CD4-positive, alpha-beta T cell treated with Interleukin-2 at 100 ng/mL for 4 hours (primary cell): ENCODE results near the gene FBXL13.
"Not testable (repeated sequence)": the region's sequence is repeated elsewhere in the genome, so short reads cannot be mapped to it uniquely, and the experiment has no call there.

Experiments
- DNase-seq: peaks from one replicate; pipeline ENCODE4 v3.0.0-alpha.2; 2020; ENCODE audit warnings: low spot score

Gene FBXL13

DNA sequence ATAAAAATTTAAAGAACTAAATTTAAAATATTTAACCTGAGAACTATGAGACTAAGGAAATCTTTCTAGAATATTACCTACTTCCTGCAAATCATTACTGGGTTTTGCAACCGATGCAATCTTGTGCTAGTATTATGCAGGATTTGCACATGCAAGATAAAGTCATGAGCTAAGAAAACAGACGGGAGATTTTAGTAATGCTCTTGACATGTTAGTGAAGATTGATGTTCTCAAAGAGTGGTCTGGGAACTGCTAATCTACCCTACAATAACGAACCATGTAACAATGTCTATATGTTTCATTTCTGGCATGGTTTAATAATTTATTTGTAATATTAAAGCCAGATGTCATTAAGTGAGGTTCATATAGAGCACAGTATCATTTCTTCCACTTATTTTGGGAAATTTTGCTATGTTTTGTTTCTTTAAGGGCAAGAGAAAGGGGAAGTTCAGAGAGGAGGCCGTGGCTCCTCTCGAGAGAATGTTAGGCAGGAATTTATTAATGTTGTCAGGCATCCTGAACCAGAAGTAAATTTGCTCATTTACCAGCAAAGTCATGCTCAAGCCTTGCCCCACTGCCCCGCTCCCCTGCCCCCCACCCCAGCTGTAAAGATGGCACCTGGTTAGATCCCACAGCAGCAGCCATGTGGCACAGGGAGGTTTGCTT is 139.0 kb downstream of the FBXL13 start:
- no peak for DNase-seq

DNA sequence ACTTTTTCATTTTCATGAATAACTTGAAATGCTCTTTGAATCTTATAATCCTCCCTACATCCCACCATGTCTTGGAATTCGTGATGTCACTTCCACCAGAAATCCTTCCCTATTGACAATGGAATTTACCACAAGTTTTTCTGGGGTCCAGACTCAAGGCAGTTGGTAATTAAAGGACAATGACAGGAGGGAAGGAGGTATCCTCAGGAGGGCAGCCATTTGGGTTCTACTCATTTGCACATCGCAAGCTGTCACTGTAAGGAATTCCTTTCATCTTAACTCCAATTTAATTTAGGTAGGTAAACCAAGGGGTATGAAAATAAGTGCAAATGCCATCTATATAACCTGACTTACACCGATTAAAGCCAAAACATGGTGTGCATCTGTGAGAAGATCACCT is 139.9 kb downstream of the FBXL13 start:
- no peak for DNase-seq

DNA sequence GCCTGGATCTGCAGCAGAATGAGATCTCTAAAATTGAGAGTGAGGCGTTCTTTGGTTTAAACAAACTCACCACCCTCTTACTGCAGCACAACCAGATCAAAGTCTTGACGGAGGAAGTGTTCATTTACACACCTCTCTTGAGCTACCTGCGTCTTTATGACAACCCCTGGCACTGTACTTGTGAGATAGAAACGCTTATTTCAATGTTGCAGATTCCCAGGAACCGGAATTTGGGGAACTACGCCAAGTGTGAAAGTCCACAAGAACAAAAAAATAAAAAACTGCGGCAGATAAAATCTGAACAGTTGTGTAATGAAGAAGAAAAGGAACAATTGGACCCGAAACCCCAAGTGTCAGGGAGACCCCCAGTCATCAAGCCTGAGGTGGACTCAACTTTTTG is 140.4 kb downstream of the FBXL13 start:
- DNase-seq = no peak

DNA sequence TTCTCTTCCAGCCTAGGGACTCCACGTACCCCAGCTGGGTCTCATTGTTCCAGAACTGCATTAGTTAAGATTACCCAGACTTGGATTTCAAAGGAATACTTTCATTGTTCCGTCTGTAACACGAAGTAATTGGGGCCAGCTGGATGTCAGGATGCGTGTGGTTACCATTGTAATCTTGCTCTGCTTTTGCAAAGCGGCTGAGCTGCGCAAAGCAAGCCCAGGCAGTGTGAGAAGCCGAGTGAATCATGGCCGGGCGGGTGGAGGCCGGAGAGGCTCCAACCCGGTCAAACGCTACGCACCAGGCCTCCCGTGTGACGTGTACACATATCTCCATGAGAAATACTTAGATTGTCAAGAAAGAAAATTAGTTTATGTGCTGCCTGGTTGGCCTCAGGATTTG is 140.8 kb downstream of the FBXL13 start:
- no peak for DNase-seq

DNA sequence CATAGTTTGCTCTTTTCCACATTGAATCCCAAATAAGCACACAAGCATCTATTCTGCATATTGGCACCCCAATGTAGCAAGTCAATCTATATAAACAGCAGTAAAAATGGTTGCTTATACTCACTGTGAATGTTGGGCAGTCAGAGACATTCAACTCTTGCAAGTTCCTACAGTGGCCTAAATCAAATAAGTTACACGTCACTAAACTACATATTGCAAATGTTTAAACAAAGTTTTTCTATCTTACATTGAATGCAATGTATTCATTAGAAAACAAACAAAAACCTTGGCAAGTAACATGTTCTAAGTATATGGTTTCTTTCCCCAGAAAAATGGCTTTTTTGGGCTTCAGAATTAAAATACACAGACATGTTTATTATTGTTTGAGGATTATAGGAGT is 142.8 kb downstream of the FBXL13 start:
- DNase-seq = no peak

DNA sequence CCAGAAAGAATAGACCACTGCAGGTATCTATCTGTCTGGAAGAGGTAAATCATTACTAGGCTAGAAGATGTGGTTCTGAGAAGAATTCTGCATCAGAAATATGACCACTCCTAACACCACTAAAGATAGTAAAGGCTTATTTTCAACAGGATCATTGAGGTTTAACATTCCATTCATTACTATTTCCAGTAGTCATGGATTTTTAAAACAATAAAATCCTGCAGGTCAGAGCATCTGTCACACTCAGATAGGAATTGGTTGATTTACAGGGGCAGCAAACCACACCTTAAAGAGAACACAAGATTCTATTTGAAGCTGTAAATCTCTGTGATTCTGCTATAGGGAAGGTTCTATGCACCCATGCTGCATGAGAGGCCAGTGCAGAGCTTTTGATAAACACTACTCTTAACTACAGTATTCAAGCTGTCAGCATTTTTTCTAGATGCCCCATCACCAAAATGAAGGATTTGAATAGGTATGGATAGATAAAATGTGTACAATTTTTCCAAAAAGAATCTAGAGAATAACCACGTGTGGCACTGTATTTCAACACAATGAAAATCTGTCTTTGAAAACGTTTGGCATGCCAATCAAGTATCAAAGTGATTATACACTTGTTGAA is 147.2 kb downstream of the FBXL13 start:
- DNase-seq = no peak

DNA sequence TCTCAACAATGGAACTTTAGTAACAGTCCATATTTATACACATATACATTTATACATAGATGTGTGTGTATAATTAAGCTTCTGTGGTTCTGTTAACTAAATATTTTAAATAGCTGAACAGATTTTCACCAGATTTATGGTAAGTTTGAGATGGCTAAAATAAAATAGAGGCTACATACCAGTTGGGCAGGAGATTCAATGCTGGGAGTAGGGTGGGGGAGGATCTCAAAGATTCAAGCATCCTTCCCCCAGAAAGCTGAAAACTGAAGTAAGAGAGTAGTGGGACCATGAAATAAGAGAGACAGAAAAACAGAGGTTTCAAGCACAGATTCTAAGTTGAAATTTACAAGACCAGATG is 147.8 kb downstream of the FBXL13 start:
- DNase-seq = no peak

DNA sequence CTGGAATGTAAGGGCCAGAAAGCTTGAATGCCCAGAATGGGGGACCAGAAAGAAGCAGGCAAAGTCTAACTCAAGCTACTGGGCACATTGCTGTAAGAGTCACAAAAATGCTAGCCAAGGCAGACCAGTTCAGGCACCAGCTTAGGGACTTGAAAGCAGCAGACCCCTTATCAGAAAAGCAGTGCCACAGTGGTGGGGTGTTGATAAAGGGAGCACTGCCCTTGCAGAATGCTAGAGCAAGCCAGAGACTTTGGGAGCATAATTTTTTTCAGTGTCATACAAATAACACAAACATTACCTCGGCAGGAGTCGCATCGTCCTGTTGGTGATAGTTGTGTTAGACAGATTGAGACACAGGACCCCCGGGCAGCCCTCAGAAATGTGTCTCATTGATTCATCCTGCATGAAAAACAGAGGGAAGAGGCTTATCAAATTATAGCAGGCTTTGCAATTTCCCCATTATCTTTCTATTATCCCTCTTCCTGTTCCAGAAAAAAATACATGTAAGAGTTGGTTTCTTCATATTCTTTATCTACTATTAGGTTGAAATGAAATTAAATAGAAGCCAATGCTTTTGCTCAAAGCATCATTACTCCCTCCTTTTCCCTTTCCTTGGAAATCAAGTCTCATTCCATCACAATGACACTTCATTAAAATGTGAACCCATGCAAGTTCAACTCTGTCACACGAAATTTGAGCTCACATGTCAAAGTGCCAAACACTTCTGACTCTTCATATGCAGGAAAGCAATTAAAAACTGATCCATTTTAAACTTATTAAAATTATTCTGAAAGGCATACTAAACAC is 148.4 kb downstream of the FBXL13 start:
- no peak for DNase-seq

DNA sequence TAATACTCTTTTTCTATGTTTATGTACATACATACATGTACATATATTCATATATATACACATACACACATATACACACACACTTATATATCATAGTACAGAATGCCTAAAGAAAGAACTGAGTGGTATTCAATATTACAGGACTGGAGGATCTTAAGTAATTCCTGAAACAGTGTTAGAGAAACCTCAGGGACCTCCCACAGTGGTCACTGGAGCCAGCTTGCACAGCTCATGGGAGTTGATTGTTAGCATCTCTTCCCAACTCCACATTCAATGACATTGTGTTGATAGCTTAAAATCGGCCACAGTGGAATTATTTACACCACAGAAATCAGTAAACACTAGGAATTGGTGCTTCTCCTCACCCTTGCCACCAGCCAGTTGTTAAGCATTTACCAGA is 155.8 kb downstream of the FBXL13 start:
- DNase-seq = no peak

DNA sequence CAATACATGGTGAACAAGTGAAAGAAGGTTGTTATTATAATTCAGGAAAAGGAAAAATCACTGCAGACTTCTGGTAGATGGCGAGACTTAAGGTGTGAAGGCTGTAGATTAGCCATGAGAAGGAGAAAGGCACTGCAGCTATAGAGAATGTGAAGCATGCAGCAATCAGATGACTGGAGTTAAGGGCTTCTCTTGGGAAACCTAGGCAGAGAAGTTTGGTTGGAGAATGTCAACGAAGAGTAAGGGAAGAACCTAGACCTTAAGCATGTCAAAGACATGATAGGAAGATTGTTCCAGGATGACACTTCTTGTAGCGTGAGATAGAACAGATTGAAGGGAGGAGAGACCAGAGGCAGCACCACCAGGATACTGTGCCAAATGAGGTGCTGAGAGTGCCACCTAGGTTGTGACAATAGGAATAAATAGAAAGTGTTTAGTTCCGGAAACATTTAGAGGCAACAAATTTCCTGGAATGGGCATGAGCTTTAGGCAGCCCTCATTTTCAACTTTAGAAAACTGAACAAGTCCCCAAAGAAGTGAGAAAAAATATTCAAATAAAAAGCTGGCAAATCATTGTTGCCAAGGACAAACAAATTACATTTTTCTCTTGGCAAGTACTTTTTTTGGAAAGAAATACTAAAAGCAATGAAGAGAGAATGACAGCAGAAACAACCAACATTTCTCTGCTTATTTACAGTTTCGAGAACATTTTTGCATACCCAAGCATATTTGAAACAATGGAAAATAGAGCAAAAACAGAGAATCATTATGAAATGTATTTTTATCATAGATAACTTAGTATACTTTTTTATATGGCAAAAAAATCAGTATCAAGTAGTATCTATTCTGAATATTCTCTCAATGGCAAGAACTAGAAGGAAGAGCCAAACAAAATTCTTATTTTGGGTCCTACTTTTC is 156.9 kb downstream of the FBXL13 start:
- DNase-seq = no peak

DNA sequence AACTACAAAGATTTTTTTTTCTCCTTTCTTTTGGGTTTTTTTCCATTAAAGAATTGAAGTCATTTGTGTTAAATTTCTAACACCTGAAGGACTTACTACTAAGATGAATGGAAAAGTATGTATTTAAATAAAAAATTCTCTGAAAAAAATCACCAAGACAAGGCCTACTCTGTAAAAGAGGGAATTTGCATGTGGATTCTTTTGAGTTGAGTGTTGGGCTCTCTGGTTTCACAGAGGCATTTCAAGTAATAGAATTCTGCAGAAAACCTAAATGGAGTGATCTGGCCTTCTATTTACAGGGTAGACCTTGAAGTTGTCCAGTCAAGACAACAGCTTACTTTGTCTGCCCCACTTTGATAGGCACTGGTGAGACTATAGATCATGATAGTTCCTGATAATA is 157.7 kb downstream of the FBXL13 start:
- DNase-seq = no peak

DNA sequence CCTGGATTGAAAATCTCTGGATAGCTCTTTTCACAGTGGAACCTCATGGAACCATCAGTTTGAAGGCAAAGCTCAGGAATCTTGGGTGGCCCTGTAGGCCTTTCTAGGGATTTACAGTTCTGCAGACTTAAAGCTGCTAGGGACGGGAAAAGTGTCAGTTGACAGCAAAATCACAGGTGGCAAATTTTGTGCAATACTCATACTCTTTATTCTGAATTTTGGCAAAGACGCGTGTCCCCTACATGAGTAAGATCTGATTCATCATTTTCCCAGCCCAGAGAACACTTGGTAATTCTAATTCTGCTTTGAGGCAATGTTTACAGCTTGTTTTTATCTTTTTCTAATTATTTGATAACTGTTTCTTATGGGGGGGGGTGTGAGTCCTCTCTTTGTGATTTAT is 158.2 kb downstream of the FBXL13 start:
- no peak for DNase-seq

DNA sequence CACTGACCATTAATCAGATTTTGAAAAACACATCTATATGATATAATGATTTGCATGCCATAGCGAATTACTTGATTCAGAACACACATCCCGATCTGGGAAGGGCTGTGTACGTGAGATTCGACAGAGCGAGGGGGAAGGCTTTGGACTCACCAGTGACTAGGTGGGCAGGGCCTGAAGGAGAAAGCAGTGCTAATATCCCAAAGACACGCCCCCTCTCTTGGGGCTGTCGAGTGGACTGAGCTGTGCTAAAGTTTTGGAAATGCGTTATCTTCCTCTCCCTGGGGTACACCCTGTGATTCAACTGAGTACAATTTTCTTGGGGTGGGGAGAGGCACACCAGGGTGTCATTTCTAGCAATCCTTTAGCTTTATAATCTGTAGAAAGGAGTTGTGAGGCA is 160.0 kb downstream of the FBXL13 start:
- DNase-seq = no peak

DNA sequence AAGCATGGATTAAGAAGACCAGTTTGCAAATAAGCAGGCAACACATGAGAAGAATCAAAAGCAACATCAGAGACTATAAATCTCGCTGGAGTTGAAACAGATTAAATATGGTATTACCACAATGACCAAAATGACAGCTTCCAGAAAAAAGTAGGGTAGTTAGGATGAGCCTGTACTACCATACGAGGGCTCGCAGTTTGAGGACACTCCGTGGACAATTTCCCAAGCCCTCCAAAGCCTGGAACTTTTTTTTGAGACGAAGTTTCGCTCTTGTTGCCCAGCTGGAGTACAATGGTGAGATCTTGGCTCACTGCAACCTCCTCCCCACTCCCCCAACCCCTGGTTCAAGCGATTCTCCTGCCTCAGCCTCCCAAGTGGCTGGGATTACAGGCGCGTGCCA is 160.8 kb downstream of the FBXL13 start:
- no peak for DNase-seq

DNA sequence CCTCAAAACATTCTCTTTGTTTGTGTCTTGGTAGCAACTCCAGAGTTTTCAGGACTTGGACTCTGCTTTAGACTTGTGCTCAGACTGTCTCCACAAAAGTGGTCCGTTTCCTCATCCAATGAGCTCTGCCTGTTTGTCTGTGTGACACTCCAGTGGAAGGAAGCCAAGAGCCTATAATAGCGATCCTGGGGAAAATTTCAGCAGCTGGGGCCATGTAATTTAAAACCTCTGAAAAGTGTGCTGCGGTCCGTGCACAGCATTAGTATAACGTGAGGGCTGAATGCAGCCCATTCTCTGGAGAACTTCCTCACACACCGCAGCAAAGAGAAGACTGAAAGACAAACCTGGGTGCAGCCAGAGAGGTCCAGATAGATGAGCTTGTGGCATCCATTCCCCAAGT is 161.9 kb downstream of the FBXL13 start, which contains the start of gene LRRC17:
TSS of gene LRRC17 (plus strand) at position 259 of the 400 bp plus-strand sequence. CDS start 20,914 bp downstream, outside the sequence.
- no peak for DNase-seq

DNA sequence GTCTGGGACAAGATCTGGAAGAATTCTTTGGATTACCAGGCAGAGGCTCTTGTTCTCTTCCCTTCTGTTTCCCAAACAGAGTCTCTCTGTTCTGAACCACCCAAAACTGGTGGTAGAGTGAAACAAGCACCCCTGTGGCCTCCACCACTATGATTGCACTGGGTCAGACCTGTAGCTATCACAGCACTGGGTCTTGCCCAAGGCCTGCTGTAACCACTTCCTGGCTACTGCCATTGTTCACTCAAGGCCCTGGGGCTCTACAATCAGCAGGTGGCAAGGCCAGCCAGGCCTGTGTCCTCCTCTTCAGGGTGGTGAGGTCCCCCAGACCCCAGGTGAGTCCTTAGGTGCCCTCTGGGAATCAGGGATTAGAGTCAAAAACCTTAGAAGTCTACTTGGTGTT is 165.9 kb downstream of the FBXL13 start:
- no peak for DNase-seq

DNA sequence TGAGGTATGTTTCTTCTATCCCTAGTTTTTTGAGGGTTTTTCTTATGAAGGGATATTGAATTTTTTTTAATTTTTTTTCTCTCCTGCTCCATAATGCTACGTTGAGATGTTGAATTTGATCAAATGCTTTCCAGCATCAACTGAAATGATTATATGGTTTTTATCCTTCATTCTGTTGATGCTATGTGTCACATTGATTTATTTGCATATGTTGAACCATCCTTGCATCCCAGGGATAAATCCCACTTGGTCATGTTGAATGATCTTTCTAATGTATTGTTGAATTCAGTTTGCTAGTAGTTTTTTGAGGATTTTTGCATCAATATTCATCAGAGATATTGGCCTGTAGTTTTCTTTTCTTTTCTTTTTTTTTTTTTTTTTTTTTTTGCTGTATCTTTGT is 171.0 kb downstream of the FBXL13 start:
- not testable (repeated sequence) for DNase-seq

DNA sequence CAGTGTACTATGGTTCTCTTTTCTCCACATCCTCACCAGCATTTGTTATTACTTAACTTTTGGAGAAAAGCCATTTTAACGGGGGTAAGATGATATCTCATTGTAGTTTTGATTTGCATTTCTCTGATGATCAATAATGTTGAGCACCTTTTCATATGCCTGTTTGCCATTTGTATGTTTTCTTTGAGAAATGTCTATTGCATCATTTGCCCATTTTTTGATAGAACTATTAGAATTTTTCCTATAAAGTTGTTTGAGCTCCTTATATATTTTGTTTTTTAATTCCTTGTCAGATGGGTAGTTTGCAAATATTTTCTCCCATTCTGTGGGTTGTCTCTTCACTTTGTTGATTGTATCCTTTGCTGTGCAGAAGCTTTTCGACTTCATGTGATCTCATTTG is 172.5 kb downstream of the FBXL13 start:
- not testable (repeated sequence) for DNase-seq

DNA sequence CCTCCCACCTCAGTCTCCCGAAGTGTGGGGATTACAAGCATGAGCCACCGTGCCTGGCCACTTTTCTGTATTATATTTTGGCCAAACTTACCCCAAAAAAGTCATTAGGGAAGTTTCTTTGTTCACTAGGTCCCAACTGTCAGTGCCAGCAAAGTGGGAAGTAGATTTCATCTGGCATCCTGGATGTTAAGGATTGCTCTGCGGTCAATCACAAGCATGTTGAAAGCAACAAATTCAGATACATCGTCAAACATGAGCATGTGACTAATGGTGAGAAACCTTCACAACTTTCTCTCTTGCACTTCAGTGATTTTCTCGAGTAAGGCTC is 176.1 kb downstream of the FBXL13 start:
- no peak for DNase-seq

DNA sequence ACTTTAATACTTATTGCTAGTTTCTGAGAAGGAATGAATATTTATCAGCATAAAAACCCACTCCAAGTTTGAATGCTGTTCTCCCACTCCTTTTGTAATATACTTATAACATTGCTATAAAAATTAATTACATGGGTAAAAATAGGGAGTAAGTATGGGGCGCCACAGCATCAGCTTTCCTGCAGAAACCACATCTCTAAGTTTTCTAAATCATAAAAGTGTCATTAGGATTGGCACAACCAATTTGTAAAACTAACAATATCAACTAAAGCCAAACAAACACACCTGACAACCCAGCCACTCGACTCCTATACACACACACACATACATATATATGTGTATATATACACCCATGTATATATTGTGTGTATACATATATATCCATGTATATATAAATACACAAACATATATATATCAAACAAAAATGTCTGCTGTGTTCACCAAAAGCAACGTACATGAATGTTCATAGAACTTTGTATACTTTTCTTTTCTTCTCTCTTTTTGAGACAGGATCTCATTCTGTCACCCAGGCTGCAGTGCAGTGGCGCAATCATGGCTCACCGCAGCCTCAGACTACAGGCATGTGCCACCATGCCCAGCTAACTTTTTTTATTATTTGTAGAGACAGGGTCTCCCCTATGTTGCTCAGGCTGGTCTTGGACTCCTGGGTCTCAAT is 176.6 kb downstream of the FBXL13 start:
- no peak for DNase-seq

DNA sequence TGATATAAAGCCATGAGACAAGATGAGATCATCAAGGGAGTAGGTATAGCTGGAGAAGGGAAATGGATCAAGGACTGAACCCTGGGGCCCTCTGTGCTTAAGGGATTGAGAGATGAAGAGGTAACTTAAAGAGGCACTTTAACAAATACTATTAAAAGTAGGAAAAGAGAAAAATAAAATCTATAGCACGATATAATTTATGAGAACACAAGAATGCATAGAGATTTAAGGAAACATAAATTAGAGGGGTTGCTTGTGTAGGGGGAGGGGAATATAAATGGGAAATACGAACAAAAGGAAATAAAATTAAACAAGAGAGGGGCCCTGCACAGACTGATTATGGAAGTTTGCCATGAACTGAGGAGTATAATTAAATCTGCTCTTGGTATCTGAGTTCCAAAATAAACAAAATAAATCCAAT is 177.4 kb downstream of the FBXL13 start:
- no peak for DNase-seq

DNA sequence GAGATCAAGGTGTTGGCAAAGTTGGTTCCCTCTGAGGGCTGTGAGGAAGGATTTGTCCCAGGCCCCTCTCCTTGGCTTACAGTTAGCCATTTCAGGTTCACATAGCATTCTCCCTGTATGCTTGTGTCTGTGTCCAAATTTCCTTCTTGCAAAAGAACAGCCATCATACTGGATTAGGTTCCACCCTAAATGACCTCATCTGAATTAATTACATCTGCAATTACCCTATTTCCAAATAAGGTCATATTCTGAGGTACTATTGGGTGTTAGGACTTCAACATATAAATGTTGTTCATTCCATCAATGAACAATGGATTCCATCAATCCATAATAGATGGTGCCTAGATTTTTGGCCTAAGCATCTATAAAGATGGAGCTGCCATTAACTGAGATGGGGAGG is 178.0 kb downstream of the FBXL13 start:
- DNase-seq = no peak
